ENCODE data around the gene CPLX1. TPM values are rescaled to one million over a fixed set of nuclear protein-coding genes. Genes with fewer than 3 reads are reported as not detected.

CPLX1 gene
- total and polyA plus RNA-seq, 4 donors = 0.13 to 13.7 (median 2.8) TPM

DNA sequence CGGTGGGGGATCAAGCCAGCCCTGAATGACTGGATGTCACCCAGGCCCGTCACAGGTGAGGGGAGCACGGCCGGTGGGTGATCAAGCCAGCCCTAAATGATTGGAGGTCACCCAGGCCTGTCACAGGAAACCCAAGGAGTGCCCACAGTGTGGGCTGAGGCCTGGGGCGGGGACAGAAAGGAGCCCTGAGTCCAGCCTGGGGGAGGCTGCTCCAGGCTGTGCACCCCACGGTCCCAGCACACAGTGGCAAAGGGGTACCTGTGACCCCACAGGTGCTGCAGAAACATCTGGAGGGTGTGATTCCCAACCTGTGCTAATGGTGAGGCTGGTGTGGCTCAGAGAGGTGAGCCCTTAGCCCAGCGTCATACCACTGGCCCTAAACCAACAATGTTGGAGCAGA, 6.2 kb upstream of the CPLX1 start:
- DNase-seq (peak; percentile 16 to 27), ATAC-seq (ENCODE audit: low FRiP score) (no peak)
- Histone ChIP-seq H3K27ac (ENCODE audit: low read depth in 1 of 2, low read length in 2 of 2) (no peak overlapping the region), H3K4me1 (ENCODE audit: control insufficient read depth in 1 of 2, insufficient read depth in 2 of 2, low read length in 2 of 2) (no peaks in the 10 kb centered on the region), H3K9me3 (ENCODE audit: control insufficient read depth, low read length) (peaks cover 6% of the 10 kb centered on the region), H3K27me3 (ENCODE audit: control insufficient read depth in 1 of 2, insufficient read depth in 2 of 2, low read length in 1 of 2) (no peaks in the 10 kb centered on the region), H3K4me3 (ENCODE audit: low read length in 2 of 2) (no peak overlapping the region), H3K36me3 (ENCODE audit: control insufficient read depth in 1 of 2, insufficient read depth in 2 of 2, low read length in 1 of 2) (no peaks in the 10 kb centered on the region)
- WGBS, 2 donors = 91 to 95% methylated on average over 7 of the region's 7 CpGs
- intact Hi-C loops (cut with DNase I) = no loop called here

DNA sequence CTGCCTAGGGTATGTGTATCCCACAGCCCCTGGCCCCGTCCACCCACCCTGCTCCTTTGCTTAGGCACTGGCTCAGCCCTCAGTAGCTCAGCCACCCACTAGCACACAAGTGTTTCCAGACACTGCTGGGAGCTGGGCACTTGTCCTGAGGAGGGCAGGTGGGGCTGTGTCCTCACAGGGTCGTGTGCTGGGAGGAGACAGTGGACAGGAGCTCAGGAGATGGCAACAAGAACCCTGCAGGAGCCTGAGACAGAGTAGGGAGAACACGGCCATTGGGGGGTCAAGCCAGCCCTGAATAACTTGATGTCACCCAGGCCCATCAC, 5.5 kb upstream of the CPLX1 start:
- H3K4me3 ChIP-seq (ENCODE audit: low read length in 2 of 2) = no peak overlapping the region
- no peak overlapping the region for H3K27ac ChIP-seq (ENCODE audit: low read depth in 1 of 2, low read length in 2 of 2)
- H3K27me3 ChIP-seq (ENCODE audit: control insufficient read depth in 1 of 2, insufficient read depth in 2 of 2, low read length in 1 of 2) = no peaks in the 10 kb centered on the region
- no peaks in the 10 kb centered on the region for H3K4me1 ChIP-seq (ENCODE audit: control insufficient read depth in 1 of 2, insufficient read depth in 2 of 2, low read length in 2 of 2)
- no peaks in the 10 kb centered on the region for H3K36me3 ChIP-seq (ENCODE audit: control insufficient read depth in 1 of 2, insufficient read depth in 2 of 2, low read length in 1 of 2)
- no peak for ATAC-seq (ENCODE audit: low FRiP score)
- peak in 1 of 2 donors; percentile 13 for DNase-seq
- intact Hi-C loops (cut with DNase I) = no loop called here
- H3K9me3 ChIP-seq (ENCODE audit: control insufficient read depth, low read length) = peaks cover 6% of the 10 kb centered on the region
- WGBS, 2 donors = 70 to 77% methylated on average over 3 of the region's 3 CpGs

DNA sequence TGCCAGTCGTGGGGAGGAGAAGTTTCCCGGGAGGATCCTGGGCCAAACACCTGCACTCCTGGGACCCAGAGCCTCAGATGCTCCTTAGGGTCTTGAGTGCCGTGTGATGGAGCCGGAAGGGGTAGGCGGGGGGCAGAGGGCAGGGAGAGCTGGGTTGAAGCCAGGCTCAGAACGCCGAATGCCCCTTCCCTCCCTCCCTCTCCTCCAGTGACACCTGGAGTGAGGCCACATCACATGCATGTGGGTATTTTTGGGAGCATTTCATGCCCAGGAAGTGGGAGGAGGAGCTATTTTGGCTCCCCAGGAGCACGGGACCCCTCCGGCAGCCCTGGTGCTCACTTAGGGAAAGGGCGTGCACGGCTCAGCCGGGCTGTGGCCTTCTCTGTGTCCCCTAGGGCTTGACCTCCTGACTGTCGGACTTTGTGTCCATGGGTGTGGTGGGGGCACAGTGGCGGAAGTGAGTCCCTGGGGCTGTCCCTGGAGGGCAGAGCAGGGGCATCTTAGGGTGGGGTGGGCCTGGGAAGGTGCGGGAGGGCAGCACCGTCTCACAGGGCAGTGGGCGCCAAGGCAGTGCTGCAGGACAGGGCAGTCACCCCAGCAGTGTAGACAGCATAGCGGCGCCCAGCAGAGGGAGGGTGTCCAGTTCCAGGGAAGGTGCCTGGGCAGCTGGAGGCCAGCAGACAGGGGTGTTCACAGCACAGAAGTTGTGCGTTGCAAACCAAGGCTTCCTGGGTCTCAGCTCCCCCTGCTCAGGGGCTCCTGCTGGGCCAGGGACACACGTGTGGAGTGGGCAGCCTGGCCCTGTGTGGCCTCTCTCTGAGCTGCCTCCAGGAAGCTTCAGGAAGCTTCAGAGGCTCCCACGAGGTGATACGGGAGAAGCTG, 4.9 kb upstream of the CPLX1 start:
- Histone ChIP-seq H3K4me3 (ENCODE audit: low read length in 2 of 2) (no peak overlapping the region), H3K9me3 (ENCODE audit: control insufficient read depth, low read length) (peaks cover 4% of the 10 kb centered on the region), H3K27me3 (ENCODE audit: control insufficient read depth in 1 of 2, insufficient read depth in 2 of 2, low read length in 1 of 2) (no peaks in the 10 kb centered on the region), H3K4me1 (ENCODE audit: control insufficient read depth in 1 of 2, insufficient read depth in 2 of 2, low read length in 2 of 2) (no peaks in the 10 kb centered on the region), H3K36me3 (ENCODE audit: control insufficient read depth in 1 of 2, insufficient read depth in 2 of 2, low read length in 1 of 2) (no peaks in the 10 kb centered on the region), H3K27ac (ENCODE audit: low read depth in 1 of 2, low read length in 2 of 2) (no peak overlapping the region)
- intact Hi-C loops (cut with DNase I) = no loop called here
- DNase-seq (peak; percentile 39 to 45), ATAC-seq (ENCODE audit: low FRiP score) (no peak)
- WGBS, 2 donors = 67 to 76% methylated on average over 23 of the region's 23 CpGs

DNA sequence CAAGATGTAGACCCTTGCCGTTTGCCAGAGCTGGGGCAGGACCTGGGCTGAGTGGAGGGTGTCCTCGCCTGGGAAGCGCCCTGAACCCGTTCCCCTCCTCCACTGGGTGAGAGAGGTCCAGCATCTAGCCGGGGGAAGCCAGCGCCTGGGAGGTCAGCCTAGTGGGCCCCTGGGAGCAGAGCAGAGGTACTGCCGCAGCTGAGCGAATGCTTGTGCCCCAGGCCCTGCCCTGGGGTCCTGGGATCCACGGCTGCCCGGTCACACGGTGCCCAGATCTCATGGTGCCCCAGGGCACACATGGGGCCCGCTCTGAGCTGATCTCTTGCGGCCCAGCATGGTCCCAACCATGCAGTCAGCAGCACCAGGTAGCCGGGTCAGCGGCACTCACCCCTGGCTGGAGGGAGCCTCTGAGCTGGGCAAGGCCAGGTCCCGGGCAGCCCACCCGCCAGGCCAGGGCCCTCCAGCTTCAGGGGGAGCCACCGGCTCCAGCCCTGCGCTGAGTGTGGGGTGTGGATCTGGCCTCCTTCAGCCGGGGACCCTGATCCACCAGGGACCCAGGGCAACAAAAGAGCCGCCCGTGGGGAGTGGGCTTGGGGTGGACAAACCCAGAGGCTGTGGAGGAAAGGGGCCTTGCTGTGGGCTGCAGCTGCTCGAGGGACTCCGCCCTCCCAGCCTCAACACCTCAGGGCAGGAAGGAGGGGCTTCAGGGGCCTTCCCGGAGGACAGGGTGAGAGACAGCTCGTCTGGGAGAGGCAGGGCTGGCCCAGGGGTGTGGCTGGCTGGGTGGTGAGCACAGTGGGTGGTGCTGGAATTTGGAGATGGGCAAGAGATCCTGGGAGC, 4.1 kb upstream of the CPLX1 start:
- WGBS, 2 donors = 54 to 57% methylated on average over 26 of the region's 26 CpGs
- ATAC-seq (ENCODE audit: low FRiP score) = no peak
- H3K36me3 ChIP-seq (ENCODE audit: control insufficient read depth in 1 of 2, insufficient read depth in 2 of 2, low read length in 1 of 2) = no peaks in the 10 kb centered on the region
- no peak overlapping the region for H3K27ac ChIP-seq (ENCODE audit: low read depth in 1 of 2, low read length in 2 of 2)
- H3K4me3 ChIP-seq (ENCODE audit: low read length in 2 of 2) = no peak overlapping the region
- H3K9me3 ChIP-seq (ENCODE audit: control insufficient read depth, low read length) = peaks cover 4% of the 10 kb centered on the region
- H3K27me3 ChIP-seq (ENCODE audit: control insufficient read depth in 1 of 2, insufficient read depth in 2 of 2, low read length in 1 of 2) = no peaks in the 10 kb centered on the region
- intact Hi-C loops (cut with DNase I) = no loop called here
- no peaks in the 10 kb centered on the region for H3K4me1 ChIP-seq (ENCODE audit: control insufficient read depth in 1 of 2, insufficient read depth in 2 of 2, low read length in 2 of 2)
- DNase-seq = peak; percentile 41 to 69

DNA sequence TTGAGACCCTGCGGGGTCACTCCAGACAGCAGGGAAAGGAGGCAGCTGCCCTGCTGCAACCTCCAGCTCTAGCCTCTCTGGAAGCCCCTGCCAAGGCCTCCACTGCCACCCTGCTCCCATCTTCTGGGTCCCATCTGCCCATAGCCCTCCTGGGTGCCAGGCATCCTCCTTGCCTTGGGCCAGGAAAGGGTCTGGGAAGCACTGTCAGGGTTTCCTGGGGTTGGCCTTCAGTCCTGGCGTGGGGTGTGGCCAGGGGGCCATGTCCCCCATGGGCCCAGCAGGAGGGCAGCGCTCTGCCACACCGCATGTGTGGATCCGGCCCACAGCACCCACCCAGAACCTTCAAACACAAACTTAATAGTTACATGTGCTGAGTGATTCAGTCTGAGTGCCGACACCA, 3.4 kb upstream of the CPLX1 start:
- DNase-seq (peak; percentile 36 to 47), ATAC-seq (ENCODE audit: low FRiP score) (no peak)
- 64 to 75% methylated on average over 5 to 6 of the region's 6 CpGs for whole genome bisulfite sequencing, 2 donors
- Histone ChIP-seq H3K9me3 (ENCODE audit: control insufficient read depth, low read length) (peaks cover 4% of the 10 kb centered on the region), H3K36me3 (ENCODE audit: control insufficient read depth in 1 of 2, insufficient read depth in 2 of 2, low read length in 1 of 2) (no peaks in the 10 kb centered on the region), H3K4me3 (ENCODE audit: low read length in 2 of 2) (no peak overlapping the region), H3K4me1 (ENCODE audit: control insufficient read depth in 1 of 2, insufficient read depth in 2 of 2, low read length in 2 of 2) (no peaks in the 10 kb centered on the region), H3K27ac (ENCODE audit: low read depth in 1 of 2, low read length in 2 of 2) (no peak overlapping the region), H3K27me3 (ENCODE audit: control insufficient read depth in 1 of 2, insufficient read depth in 2 of 2, low read length in 1 of 2) (no peaks in the 10 kb centered on the region)
- intact Hi-C loops (cut with DNase I) = no loop called here

DNA sequence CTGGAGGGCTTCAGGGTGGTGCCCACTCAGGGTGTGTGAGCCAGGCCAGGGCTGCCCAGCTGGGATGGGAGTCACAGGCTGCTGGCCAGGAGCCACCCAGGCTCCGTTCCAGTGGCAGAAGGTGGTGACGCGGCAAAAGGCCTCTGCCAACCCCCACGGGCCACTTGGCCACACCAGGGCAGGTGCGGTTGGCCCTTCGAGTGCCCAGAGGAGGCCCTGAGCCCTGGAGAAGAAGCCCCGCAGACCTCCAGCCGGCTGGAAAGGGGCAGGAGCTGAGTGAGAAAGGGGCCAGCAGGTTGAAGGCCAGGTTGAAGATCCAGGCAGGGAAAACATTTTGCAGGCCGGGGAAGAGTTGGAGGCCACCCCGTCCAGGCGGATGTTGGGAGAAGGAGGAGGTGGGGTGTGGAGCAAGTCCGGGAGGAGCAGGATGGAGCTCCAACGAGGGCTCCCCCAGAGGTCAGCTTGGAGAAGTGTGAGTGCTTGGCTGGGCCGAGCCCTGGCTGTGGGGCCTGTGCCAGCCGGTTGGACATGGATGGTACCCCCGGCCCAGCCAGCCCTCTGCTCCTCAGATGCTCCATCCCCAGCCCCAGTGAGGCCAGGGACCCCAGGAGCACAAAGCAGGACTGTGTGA, 2.8 kb upstream of the CPLX1 start:
- H3K4me3 ChIP-seq (ENCODE audit: low read length in 2 of 2) = no peak overlapping the region
- no peaks in the 10 kb centered on the region for H3K27me3 ChIP-seq (ENCODE audit: control insufficient read depth in 1 of 2, insufficient read depth in 2 of 2, low read length in 1 of 2)
- ATAC-seq (ENCODE audit: low FRiP score) = no peak
- WGBS, 2 donors = 23 to 29% methylated on average over 16 of the region's 16 CpGs
- peaks cover 4% of the 10 kb centered on the region for H3K9me3 ChIP-seq (ENCODE audit: control insufficient read depth, low read length)
- H3K36me3 ChIP-seq (ENCODE audit: control insufficient read depth in 1 of 2, insufficient read depth in 2 of 2, low read length in 1 of 2) = no peaks in the 10 kb centered on the region
- peak; percentile 39 to 60 for DNase-seq
- no peaks in the 10 kb centered on the region for H3K4me1 ChIP-seq (ENCODE audit: control insufficient read depth in 1 of 2, insufficient read depth in 2 of 2, low read length in 2 of 2)
- no peak overlapping the region for H3K27ac ChIP-seq (ENCODE audit: low read depth in 1 of 2, low read length in 2 of 2)
- intact Hi-C loops (cut with DNase I) = no loop called here

DNA sequence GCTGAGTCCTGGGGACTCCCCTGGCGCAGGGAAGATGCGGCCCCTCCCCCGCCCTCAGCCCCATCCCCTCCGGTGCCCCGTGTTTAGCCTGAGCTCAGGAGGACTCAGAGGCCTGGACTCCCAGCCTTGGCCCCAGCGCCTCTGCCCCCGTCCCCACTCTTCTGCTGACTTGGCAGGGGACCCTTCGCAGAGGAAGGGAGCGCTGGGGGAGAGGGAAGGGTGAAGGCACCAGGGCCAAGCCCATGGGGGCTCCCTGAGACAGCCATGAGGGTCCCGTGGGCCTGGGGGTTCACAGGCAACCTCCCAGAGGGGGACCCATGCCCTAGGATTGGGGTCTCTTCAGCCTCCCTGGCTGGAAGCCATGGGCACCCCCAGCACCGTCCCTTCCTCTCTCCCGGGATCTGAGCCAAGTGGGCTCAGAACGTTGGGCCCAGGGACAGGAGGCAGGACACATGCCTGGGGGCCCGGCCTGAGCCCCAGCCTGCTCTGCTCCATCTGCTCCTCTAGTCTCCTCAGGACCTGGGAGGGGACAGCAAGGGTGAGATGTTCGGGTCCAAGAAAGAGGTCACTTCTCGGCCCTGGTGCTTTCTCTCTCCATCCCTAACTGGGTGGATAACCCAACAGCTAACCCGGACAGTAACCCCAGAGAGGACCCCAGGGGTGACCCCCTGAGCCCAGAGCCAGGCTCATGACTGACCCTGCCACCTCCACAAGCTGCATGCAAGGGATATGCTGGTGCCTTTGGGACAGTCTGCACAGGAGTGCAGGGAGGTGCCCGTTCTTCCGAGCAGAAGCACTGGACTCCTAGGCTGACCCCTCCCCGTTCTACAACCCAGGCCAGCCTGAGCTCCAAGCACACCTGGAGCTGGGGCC, 1.5 kb upstream of the CPLX1 start:
- Histone ChIP-seq H3K27me3 (ENCODE audit: control insufficient read depth in 1 of 2, insufficient read depth in 2 of 2, low read length in 1 of 2) (no peaks in the 10 kb centered on the region), H3K4me3 (ENCODE audit: low read length in 2 of 2) (no peak overlapping the region), H3K36me3 (ENCODE audit: control insufficient read depth in 1 of 2, insufficient read depth in 2 of 2, low read length in 1 of 2) (no peaks in the 10 kb centered on the region), H3K9me3 (ENCODE audit: control insufficient read depth, low read length) (peaks cover 4% of the 10 kb centered on the region), H3K4me1 (ENCODE audit: control insufficient read depth in 1 of 2, insufficient read depth in 2 of 2, low read length in 2 of 2) (no peaks in the 10 kb centered on the region), H3K27ac (ENCODE audit: low read depth in 1 of 2, low read length in 2 of 2) (no peak overlapping the region)
- WGBS, 2 donors = 22% methylated on average over 18 to 20 of the region's 20 CpGs
- intact Hi-C loops (cut with DNase I) = no loop called here
- peak; percentile 40 to 54 for DNase-seq
- no peak for ATAC-seq (ENCODE audit: low FRiP score)

Measured in aorta (tissue), 5 donors.